ENCODE measurements around the gene LEFTY1. TPM values are rescaled to one million over a fixed set of nuclear protein-coding genes. Genes with fewer than 3 reads are reported as not detected.
A peak's percentile ranks its signal among the peaks of the same experiment; 100 is the strongest.
"Not testable (repeated sequence)": the region's sequence is repeated elsewhere in the genome, so short reads cannot be mapped to it uniquely, and the experiment has no call there.

LEFTY1 gene, protein sequence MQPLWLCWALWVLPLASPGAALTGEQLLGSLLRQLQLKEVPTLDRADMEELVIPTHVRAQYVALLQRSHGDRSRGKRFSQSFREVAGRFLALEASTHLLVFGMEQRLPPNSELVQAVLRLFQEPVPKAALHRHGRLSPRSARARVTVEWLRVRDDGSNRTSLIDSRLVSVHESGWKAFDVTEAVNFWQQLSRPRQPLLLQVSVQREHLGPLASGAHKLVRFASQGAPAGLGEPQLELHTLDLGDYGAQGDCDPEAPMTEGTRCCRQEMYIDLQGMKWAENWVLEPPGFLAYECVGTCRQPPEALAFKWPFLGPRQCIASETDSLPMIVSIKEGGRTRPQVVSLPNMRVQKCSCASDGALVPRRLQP
- not detected in 2 replicates for total RNA-seq

GRCh38 chr1:225888898-225889601 is at the start of gene LEFTY1:
LEFTY1 (minus strand) TSS chr1:225889146; CDS start chr1:225889066, 80 bp downstream.
- H3K4me3 ChIP-seq (ENCODE audit: low read depth, low read length): no peak within 1 kb of the TSS
- FAIRE-seq (no peak), DNase-seq (ENCODE audit: low read depth) (no peak)
- H3K36me3 ChIP-seq (ENCODE audit: control insufficient read depth, insufficient read depth, low read length): no peaks in the 10 kb centered on the region
- no peak for TF ChIP-seq CTCF (IDR thresholded peaks at IDR 0.05; ENCODE audit: insufficient read depth, low read length, severe bottlenecking)
- peaks cover 5% of the 10 kb centered on the region for H3K27me3 ChIP-seq (ENCODE audit: control insufficient read depth, insufficient read depth, low read length)

DNA sequence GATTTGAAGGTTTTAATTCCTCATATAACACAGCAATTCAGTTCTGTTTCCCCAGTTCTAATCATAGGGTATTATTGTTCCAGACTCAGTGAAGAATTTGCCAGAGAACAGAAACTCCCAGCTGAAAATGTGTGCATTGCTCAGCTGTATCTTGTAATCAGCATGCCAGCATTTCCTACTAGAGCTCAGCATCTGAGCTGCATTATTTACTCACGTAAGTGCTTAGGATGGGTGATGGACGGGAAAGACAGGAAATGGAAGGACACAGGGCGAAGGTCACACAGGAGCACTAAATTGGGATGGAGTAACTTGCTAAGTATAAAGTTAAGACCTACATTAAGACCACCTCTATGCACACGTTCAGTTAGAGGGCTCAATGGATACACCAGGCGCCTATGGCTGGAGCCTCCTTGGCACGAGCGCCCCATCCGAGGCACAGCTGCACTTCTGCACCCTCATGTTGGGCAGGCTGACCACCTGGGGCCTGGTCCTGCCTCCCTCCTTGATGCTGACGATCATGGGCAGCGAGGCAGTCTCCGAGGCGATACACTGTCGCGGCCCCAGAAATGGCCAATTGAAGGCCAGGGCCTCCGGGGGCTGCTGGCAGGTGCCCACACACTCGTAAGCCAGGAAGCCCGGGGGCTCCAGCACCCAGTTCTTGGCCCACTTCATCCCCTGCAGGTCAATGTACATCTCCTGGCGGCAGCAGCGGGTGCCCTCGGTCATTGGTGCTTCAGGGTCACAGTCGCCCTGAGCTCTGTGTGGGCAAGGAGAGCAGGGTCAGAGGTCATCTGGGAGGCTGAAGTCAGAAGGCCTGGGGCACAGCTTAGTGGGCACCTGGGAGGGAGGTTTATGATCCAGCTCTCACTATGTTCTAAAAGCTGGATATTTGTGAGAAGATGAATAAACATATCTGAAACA is 48.4 kb upstream of the LEFTY1 start:
- no peak for FAIRE-seq
- no peak for DNase-seq (ENCODE audit: low read depth)
- Histone ChIP-seq H3K4me3 (ENCODE audit: low read depth, low read length) (no peak overlapping the region), H3K27me3 (ENCODE audit: control insufficient read depth, insufficient read depth, low read length) (no peaks in the 10 kb centered on the region), H3K36me3 (ENCODE audit: control insufficient read depth, insufficient read depth, low read length) (no peaks in the 10 kb centered on the region)
- TF ChIP-seq CTCF (IDR thresholded peaks at IDR 0.05; ENCODE audit: insufficient read depth, low read length, severe bottlenecking): no peak

- TF ChIP-seq CTCF (IDR thresholded peaks at IDR 0.05; ENCODE audit: insufficient read depth, low read length, severe bottlenecking): no peak
- FAIRE-seq (no peak), DNase-seq (ENCODE audit: low read depth) (no peak)
- H3K27me3 ChIP-seq (ENCODE audit: control insufficient read depth, insufficient read depth, low read length): no peaks in the 10 kb centered on the region
- H3K36me3 ChIP-seq (ENCODE audit: control insufficient read depth, insufficient read depth, low read length): no peaks in the 10 kb centered on the region
- H3K4me3 ChIP-seq (ENCODE audit: low read depth, low read length): no peak overlapping the region
These were observed 47.6 kb upstream of the LEFTY1 start for GRCh38 chr1:225936523-225936922.

GRCh38 chr1:225936086-225936485 is 47.1 kb upstream of the LEFTY1 start:
- H3K27me3 ChIP-seq (ENCODE audit: control insufficient read depth, insufficient read depth, low read length); H3K36me3 ChIP-seq (ENCODE audit: control insufficient read depth, insufficient read depth, low read length); H3K4me3 ChIP-seq (ENCODE audit: low read depth, low read length); FAIRE-seq: not testable (repeated sequence)
- peak; percentile 60 for DNase-seq (ENCODE audit: low read depth)

DNA sequence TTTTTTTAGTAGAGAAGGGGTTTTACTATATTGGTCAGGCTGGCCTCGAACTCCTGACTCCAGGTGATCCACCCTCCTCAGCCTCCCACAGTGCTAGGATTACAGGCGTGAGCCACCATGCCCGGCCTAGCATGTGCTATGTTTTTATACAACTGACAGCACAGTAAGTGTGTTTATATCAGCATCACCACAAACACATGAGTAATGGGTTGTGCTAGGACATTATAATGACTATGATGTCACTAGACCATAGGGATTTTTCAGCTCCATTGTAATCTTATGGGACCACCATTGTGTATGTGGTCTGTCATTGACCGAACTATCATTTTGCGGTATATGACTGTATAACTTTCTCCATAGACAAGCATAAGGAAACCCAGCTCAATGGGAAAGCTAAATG is 45.8 kb upstream of the LEFTY1 start:
- no peak overlapping the region for H3K4me3 ChIP-seq (ENCODE audit: low read depth, low read length)
- H3K36me3 ChIP-seq (ENCODE audit: control insufficient read depth, insufficient read depth, low read length): no peaks in the 10 kb centered on the region
- FAIRE-seq (no peak), DNase-seq (ENCODE audit: low read depth) (no peak)
- H3K27me3 ChIP-seq (ENCODE audit: control insufficient read depth, insufficient read depth, low read length): no peaks in the 10 kb centered on the region
- TF ChIP-seq CTCF (IDR thresholded peaks at IDR 0.05; ENCODE audit: insufficient read depth, low read length, severe bottlenecking): no peak

DNA sequence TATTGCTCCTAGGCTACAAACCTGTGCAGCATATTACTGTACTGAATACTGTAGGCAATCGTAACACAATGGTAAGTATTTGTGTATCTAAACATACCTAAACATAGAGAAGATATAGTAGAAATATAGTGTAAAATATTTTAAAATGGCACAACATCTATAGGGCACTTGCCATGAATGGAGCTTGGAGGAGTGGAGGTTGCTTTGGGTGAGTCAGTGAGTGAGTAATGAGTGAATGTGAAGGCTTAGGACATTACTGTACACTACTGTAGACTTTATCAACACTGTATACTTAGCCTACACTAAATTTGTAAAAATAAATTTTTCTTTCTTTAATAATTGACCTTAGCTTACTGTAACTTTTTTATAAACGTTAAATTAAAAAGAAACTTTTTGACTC is 44.1 kb upstream of the LEFTY1 start:
- DNase-seq (ENCODE audit: low read depth): peak; percentile 86

More for the DNA sequence above, 44.1 kb upstream of the LEFTY1 start:
- no peak for FAIRE-seq
- no peak overlapping the region for H3K4me3 ChIP-seq (ENCODE audit: low read depth, low read length)
- H3K36me3 ChIP-seq (ENCODE audit: control insufficient read depth, insufficient read depth, low read length): no peaks in the 10 kb centered on the region
- H3K27me3 ChIP-seq (ENCODE audit: control insufficient read depth, insufficient read depth, low read length): no peaks in the 10 kb centered on the region
- TF ChIP-seq CTCF (IDR thresholded peaks at IDR 0.05; ENCODE audit: insufficient read depth, low read length, severe bottlenecking): no peak
